Activated CD4-positive, alpha-beta memory T cell treated with anti-CD3 and anti-CD28 coated beads, Interleukin-2, amount 10 ng/mL, durations not matched to agents 7 days and 5 days (primary cell): ENCODE measurements around the gene RANBP9. TPM values are rescaled to one million over a fixed set of nuclear protein-coding genes. Genes with fewer than 3 reads are reported as not detected.

Source experiments
- CTCF ChIA-PET: fragments of 350-600 bp; sonication (Branson Sonifier 250); formaldehyde crosslinking; loops from one replicate; lab custom pipeline; 2021; ENCODE audit warnings: antibody characterized with exemption, inconsistent platforms; lab: Charles Lee
- POLR2A ChIA-PET: fragments of 350-600 bp; sonication (Branson Sonifier 250); formaldehyde crosslinking; loops from one replicate; lab custom pipeline; 2021; ENCODE audit warnings: antibody characterized with exemption; lab: Charles Lee
- DNase-seq: peaks from one replicate; pipeline ENCODE4 v3.0.0-alpha.2; 2020
- H3K27ac Mint-ChIP-seq: one replicate; pipeline ENCODE4 v1.8.0; 2021; ENCODE audit warnings: mild to moderate bottlenecking, mixed read lengths
- H3K27me3 Mint-ChIP-seq: one replicate; pipeline ENCODE4 v1.8.0; 2021; ENCODE audit warnings: mixed read lengths
- H3K36me3 Mint-ChIP-seq: one replicate; pipeline ENCODE4 v1.8.0; 2021; ENCODE audit warnings: low read depth, mixed read lengths
- H3K4me1 Mint-ChIP-seq: one replicate; pipeline ENCODE4 v1.8.0; 2021; ENCODE audit warnings: mixed read lengths
- H3K4me3 Mint-ChIP-seq: one replicate; pipeline ENCODE4 v1.8.0; 2021; ENCODE audit warnings: mild to moderate bottlenecking, mixed read lengths
- H3K9me3 Mint-ChIP-seq: one replicate; pipeline ENCODE4 v1.8.0; 2021; ENCODE audit warnings: mixed read lengths
- total RNA-seq, 2 experiments: library from RNA; stranded (reverse); gene quantifications; one replicate each; pipeline ENCODE4 v1.2.3, GENCODE V29; 2021

RANBP9 gene
- total RNA-seq, 2 experiments from 2014 or later, result 66.8 to 69.1 TPM

- Mint-ChIP-seq H3K4me1 (peaks cover 27% of the 10 kb centered on the region), H3K4me3 (no peak overlapping the region), H3K27me3 (no peaks in the 10 kb centered on the region), H3K27ac (peak overlapping the region; percentile 69), H3K9me3 (no peaks in the 10 kb centered on the region), H3K36me3 (no peaks in the 10 kb centered on the region)
- peak; percentile 32 for DNase-seq
- POLR2A ChIA-PET, result interaction anchor here (1.4 to 1.6 kb wide), 2 partner anchors 13 to 16 kb away, joined by 4 read pairs; no protein-coding TSS in a partner anchor
- CTCF ChIA-PET, result interaction anchor here (0.7 to 1.1 kb wide), 2 partner anchors 110 to 146 kb away, joined by 3 to 4 read pairs; partner anchors contain the start of gene NOL7
Observed at GRCh38 chr6:13725570-13725969, 13.9 kb upstream of the RANBP9 start.

- Mint-ChIP-seq H3K4me3 (no peak overlapping the region), H3K4me1 (peaks cover 27% of the 10 kb centered on the region), H3K36me3 (no peaks in the 10 kb centered on the region), H3K9me3 (no peaks in the 10 kb centered on the region), H3K27ac (no peak overlapping the region), H3K27me3 (no peaks in the 10 kb centered on the region)
- DNase-seq, result no peak
- ChIA-PET POLR2A (interaction anchor here (1.4 to 1.6 kb wide), 2 partner anchors 12 to 15 kb away, joined by 4 read pairs; no protein-coding TSS in a partner anchor), CTCF (interaction anchor here (1.1 kb wide), 1 partner anchor 110 kb away, joined by 4 read pairs; the partner anchor contains the start of gene NOL7)
Observed at GRCh38 chr6:13725052-13725451, 13.4 kb upstream of the RANBP9 start.

- H3K36me3 Mint-ChIP-seq, result no peaks in the 10 kb centered on the region
Observed at GRCh38 chr6:13724182-13724581, 12.5 kb upstream of the RANBP9 start.

GRCh38 chr6:13722880-13723279 is 11.2 kb upstream of the RANBP9 start:
- Mint-ChIP-seq H3K4me1 (peaks cover 27% of the 10 kb centered on the region), H3K27ac (no peak overlapping the region), H3K4me3 (no peak overlapping the region), H3K9me3 (peaks cover 6% of the 10 kb centered on the region), H3K27me3 (no peaks in the 10 kb centered on the region), H3K36me3 (peaks cover 2% of the 10 kb centered on the region)
- no peak for DNase-seq
- ChIA-PET CTCF (no interaction called here), POLR2A (interaction anchor here (1.0 kb wide), 1 partner anchor 28 kb away, joined by 3 read pairs; no protein-coding TSS in a partner anchor)

More at GRCh38 chr6:13724182-13724581, 12.5 kb upstream of the RANBP9 start:
- Mint-ChIP-seq H3K27me3 (no peaks in the 10 kb centered on the region), H3K9me3 (no peaks in the 10 kb centered on the region), H3K4me3 (no peak overlapping the region), H3K27ac (no peak overlapping the region), H3K4me1 (peaks cover 27% of the 10 kb centered on the region)
- POLR2A ChIA-PET, result no interaction called here
- no peak for DNase-seq
- CTCF ChIA-PET, result interaction anchor here (0.9 to 1.0 kb wide), 2 partner anchors 11 to 12 kb away, joined by 4 to 5 read pairs; partner anchors contain the start of gene RANBP9

- H3K4me1 Mint-ChIP-seq, result peaks cover 24% of the 10 kb centered on the region
- peaks cover 19% of the 10 kb centered on the region for H3K9me3 Mint-ChIP-seq
- no peak for DNase-seq
- ChIA-PET POLR2A (no interaction called here), CTCF (no interaction called here)
- no peaks in the 10 kb centered on the region for H3K27me3 Mint-ChIP-seq
- H3K36me3 Mint-ChIP-seq, result peaks cover 10% of the 10 kb centered on the region
- no peak overlapping the region for H3K27ac Mint-ChIP-seq
- H3K4me3 Mint-ChIP-seq, result no peak overlapping the region
Observed at GRCh38 chr6:13718123-13718458, 6.5 kb upstream of the RANBP9 start.

GRCh38 chr6:13716955-13717295 is 5.3 kb upstream of the RANBP9 start:
- no peak overlapping the region for H3K27ac Mint-ChIP-seq
- CTCF ChIA-PET, result no interaction called here
- no peaks in the 10 kb centered on the region for H3K27me3 Mint-ChIP-seq
- peaks cover 10% of the 10 kb centered on the region for H3K36me3 Mint-ChIP-seq
- no peak for DNase-seq
- peaks cover 30% of the 10 kb centered on the region for H3K4me1 Mint-ChIP-seq
- H3K4me3 Mint-ChIP-seq, result no peak overlapping the region
- peaks cover 19% of the 10 kb centered on the region for H3K9me3 Mint-ChIP-seq
- POLR2A ChIA-PET, result no interaction called here

GRCh38 chr6:13716225-13716954 is 4.8 kb upstream of the RANBP9 start:
- H3K27ac Mint-ChIP-seq, result no peak overlapping the region

GRCh38 chr6:13715444-13715883 is 3.8 kb upstream of the RANBP9 start:
- Mint-ChIP-seq H3K27me3 (no peaks in the 10 kb centered on the region), H3K4me3 (no peak overlapping the region), H3K4me1 (peaks cover 30% of the 10 kb centered on the region), H3K36me3 (peaks cover 10% of the 10 kb centered on the region), H3K9me3 (peaks cover 19% of the 10 kb centered on the region), H3K27ac (peak overlapping the region; percentile 3)
- peak; percentile 39 for DNase-seq
- POLR2A ChIA-PET, result no interaction called here
- CTCF ChIA-PET, result no interaction called here

More at GRCh38 chr6:13716225-13716954, 4.8 kb upstream of the RANBP9 start:
- no peaks in the 10 kb centered on the region for H3K27me3 Mint-ChIP-seq
- ChIA-PET CTCF (no interaction called here), POLR2A (no interaction called here)
- peaks cover 19% of the 10 kb centered on the region for H3K9me3 Mint-ChIP-seq
- peaks cover 10% of the 10 kb centered on the region for H3K36me3 Mint-ChIP-seq
- peaks cover 30% of the 10 kb centered on the region for H3K4me1 Mint-ChIP-seq
- no peak overlapping the region for H3K4me3 Mint-ChIP-seq
- no peak for DNase-seq

- Mint-ChIP-seq H3K4me3 (peak overlapping the region; percentile 82), H3K36me3 (peaks cover 22% of the 10 kb centered on the region), H3K27ac (peak overlapping the region; percentile 89), H3K9me3 (peaks cover 12% of the 10 kb centered on the region), H3K4me1 (peaks cover 47% of the 10 kb centered on the region), H3K27me3 (no peaks in the 10 kb centered on the region)
- POLR2A ChIA-PET, result interaction anchor here (0.7 to 4.8 kb wide), 13 partner anchors 13 to 384 kb away, joined by 3 to 105 read pairs (median 6); partner anchors contain the start of genes MCUR1 and NOL7
- DNase-seq, result no peak
- CTCF ChIA-PET, result interaction anchor here (1.0 to 5.6 kb wide), 6 partner anchors 12 to 161 kb away, joined by 3 to 49 read pairs (median 4); partner anchors contain the start of genes NOL7 and SIRT5
Observed at GRCh38 chr6:13712599-13712898, 914 bp upstream of the RANBP9 start.

GRCh38 chr6:13711324-13711732 is 307 bp downstream of the RANBP9 start:
- H3K4me3 Mint-ChIP-seq, result peak overlapping the region; percentile 55
- DNase-seq, result peak; percentile 77
- no peaks in the 10 kb centered on the region for H3K27me3 Mint-ChIP-seq
- H3K4me1 Mint-ChIP-seq, result peaks cover 51% of the 10 kb centered on the region
- peaks cover 6% of the 10 kb centered on the region for H3K9me3 Mint-ChIP-seq
- H3K27ac Mint-ChIP-seq, result peak overlapping the region; percentile 52
- ChIA-PET POLR2A (interaction anchor here (0.6 to 4.8 kb wide), 21 partner anchors 11 to 496 kb away, joined by 3 to 105 read pairs (median 4); partner anchors contain the start of genes MCUR1, NOL7 and SIRT5), CTCF (interaction anchor here (0.8 to 5.6 kb wide), 9 partner anchors 10 to 356 kb away, joined by 3 to 49 read pairs (median 3); partner anchors contain the start of genes NOL7 and SIRT5)
- H3K36me3 Mint-ChIP-seq, result peaks cover 24% of the 10 kb centered on the region

- CTCF ChIA-PET, result interaction anchor here (1.1 to 5.6 kb wide), 11 partner anchors 10 to 356 kb away, joined by 3 to 49 read pairs (median 3); partner anchors contain the start of genes NOL7 and SIRT5
Observed at GRCh38 chr6:13710552-13711323, 897 bp downstream of the RANBP9 start.

More at GRCh38 chr6:13710552-13711323, 897 bp downstream of the RANBP9 start:
- Mint-ChIP-seq H3K9me3 (peaks cover 3% of the 10 kb centered on the region), H3K27me3 (no peaks in the 10 kb centered on the region), H3K4me1 (peaks cover 50% of the 10 kb centered on the region), H3K4me3 (peak overlapping the region; percentile 87), H3K27ac (peak overlapping the region; percentile 82), H3K36me3 (peaks cover 24% of the 10 kb centered on the region)
- DNase-seq, result peak; percentile 47
- POLR2A ChIA-PET, result interaction anchor here (1.0 to 4.8 kb wide), 24 partner anchors 10 to 388 kb away, joined by 3 to 105 read pairs (median 5); partner anchors contain the start of genes MCUR1, NOL7 and SIRT5
